ENCODE data around the gene GRAP.

GRCh38 chr17:19022747-19023146 is 24.0 kb downstream of the GRAP start:
- no peak for TF ChIP-seq CTCF (IDR thresholded peaks at IDR 0.05)
- TF ChIP-seq EP300 (IDR thresholded peaks at IDR 0.05), result no peak
- no peak for TF ChIP-seq POLR2A (IDR thresholded peaks at IDR 0.05)
